ENCODE data around the gene AGAP3.

DNA sequence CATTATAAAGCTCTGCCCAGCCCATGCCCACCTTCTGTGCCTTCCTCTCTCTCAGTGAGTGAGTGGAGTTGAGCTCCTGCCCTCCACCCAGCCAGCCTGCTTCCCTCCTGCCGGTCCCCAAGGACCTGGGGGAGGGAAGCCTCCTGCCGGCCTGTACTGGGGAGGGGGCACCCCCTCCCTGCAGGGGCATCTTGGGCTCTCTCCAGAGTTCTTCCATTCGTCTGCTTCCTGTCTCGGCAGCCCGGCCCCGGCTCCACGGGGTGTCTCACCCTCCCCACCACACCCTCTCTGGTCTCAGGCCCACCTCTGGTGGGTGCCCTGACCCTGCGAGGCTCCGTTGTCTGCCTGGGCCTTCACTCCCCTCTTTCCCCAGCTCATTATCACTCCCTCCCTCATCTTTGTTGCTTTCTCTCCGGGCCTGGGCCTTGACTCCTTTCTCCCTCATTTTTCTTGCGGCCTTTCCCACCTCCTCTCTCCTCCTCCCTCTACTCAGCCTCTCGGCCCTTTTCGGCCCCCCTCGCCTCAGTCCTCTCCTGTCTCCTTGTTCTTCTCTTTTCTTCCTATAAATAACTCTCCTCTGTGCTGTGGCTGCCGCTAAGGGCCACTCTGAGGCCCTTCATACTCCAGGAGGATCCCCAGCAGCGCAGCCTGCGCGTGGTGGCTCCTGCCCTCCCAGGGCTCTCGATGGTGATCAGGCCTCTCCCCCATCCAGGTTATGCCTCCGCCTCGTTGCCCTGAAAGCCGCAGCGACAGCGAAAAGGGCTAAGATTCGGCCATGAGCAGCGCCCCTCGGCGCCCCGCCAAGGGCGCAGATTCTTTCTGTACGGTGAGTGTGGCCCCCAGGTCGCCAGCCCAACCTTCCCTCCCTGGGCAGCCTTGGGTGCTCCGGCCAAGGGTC lies 24.8 kb upstream of the AGAP3 start:
- TF ChIP-seq POLR2A (IDR thresholded peaks at IDR 0.05), result no peak
- TF ChIP-seq, protein P1, sequence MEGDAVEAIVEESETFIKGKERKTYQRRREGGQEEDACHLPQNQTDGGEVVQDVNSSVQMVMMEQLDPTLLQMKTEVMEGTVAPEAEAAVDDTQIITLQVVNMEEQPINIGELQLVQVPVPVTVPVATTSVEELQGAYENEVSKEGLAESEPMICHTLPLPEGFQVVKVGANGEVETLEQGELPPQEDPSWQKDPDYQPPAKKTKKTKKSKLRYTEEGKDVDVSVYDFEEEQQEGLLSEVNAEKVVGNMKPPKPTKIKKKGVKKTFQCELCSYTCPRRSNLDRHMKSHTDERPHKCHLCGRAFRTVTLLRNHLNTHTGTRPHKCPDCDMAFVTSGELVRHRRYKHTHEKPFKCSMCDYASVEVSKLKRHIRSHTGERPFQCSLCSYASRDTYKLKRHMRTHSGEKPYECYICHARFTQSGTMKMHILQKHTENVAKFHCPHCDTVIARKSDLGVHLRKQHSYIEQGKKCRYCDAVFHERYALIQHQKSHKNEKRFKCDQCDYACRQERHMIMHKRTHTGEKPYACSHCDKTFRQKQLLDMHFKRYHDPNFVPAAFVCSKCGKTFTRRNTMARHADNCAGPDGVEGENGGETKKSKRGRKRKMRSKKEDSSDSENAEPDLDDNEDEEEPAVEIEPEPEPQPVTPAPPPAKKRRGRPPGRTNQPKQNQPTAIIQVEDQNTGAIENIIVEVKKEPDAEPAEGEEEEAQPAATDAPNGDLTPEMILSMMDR (IDR thresholded peaks at IDR 0.05), result no peak

Measured in esophagus squamous epithelium (tissue), 4 donors.